ENCODE results near the gene CCDC33. TPM values are rescaled to one million over a fixed set of nuclear protein-coding genes. Genes with fewer than 3 reads are reported as not detected.

The CCDC33 gene
- total and polyA plus RNA-seq, 10 of the 15 experiments (the other 5 are each of a cell fraction or from before 2014, with no cell fraction given) = 0.57 to 5.8 (median 4.3) TPM

DNA sequence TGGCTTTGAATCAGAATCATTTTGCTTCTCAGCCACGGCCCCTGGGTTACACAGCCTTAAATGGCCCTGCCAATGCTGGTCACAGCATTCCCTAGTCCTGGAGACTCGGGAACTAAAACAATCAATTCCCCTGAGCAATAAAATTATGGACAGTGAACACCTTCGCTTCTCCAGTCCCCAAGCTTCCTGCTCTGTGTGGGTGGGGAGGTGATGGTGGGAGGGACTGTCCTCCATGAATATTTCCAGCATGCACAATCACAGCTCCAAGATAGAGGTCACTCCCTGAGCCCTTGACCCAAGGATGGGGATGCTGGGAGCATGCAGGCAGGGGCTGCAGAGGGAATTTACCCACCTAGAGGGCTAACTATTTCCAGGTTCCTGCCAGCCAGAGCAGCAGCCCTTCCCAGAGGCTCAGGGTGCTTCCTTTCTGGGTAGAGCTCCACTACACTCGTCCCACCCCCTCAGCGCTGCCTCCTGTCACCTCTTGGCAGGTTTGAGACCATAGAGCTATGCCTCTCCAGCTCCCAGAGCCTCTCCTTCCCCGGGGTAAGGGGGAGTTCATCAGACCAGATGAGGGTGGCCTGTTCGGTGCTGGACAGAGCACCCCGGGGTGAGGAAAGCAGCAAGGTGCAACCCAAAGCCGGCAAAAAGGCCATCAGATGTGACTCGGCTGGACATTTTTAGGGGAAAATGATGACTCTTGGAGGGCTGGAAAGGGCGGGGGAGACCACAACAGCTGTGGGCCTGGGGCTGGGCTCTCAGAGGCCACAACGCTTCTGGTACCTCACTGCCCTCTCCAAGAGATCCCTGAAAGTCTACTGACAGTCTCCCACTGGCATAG lies 14.5 kb upstream of the CCDC33 start:
- H3K4me3 ChIP-seq = no peak overlapping the region
- BruUV-seq (replicated peaks) = no TSS peak
- H4K20me1 ChIP-seq (ENCODE audit: control insufficient read depth, insufficient read depth) = no peaks in the 10 kb centered on the region
- DNase-seq (ENCODE audit: low read depth, low spot score) (no peak), FAIRE-seq (no peak), ATAC-seq (no peak; the same call in 2 of the 3 replicates)
- H3K4me1 ChIP-seq (ENCODE audit: control insufficient read depth, insufficient read depth, low read length) = no peaks in the 10 kb centered on the region
- in situ Hi-C loops (cut with MboI) = no loop called here
- ChIA-PET CTCF (no interaction called here), RAD21 (ENCODE audit: unreplicated experiment) (no interaction called here), SMC1A (ENCODE audit: uncharacterized antibody, unreplicated experiment) (no interaction called here), POLR2A (no interaction called here)
- H3K27me3 ChIP-seq (replicated peaks in 1 of 2; ENCODE audit: control insufficient read depth in 2 of 2, insufficient read depth in 2 of 2, low read length in 1 of 2) = peaks cover 0 to 11% of the 10 kb centered on the region in 2 experiments; a peak in 2 of 4 replicates
- no peak overlapping the region for H3K4me2 ChIP-seq (ENCODE audit: control insufficient read depth, insufficient read depth)
- WGBS (ENCODE audit: insufficient coverage, insufficient replicate concordance, low lambda C conversion rate, missing lambda C conversion rate) = 11% methylated on average over 12 of the region's 12 CpGs
- intact Hi-C loops (cut with micrococcal nuclease; ENCODE audit: unreplicated experiment) = no loop called here
- no peaks in the 10 kb centered on the region for H3K9me3 ChIP-seq (replicated peaks; ENCODE audit: control insufficient read depth, insufficient read depth, low read length)
- H3K36me3 ChIP-seq (ENCODE audit: control insufficient read depth in 2 of 2, insufficient read depth in 2 of 2, low read length in 1 of 2) = no peaks in the 10 kb centered on the region
- TF ChIP-seq CBX3 (IDR thresholded peaks at IDR 0.05; ENCODE audit: borderline replicate concordance, low read depth) (no peak), ESRRA (IDR thresholded peaks at IDR 0.05; ENCODE audit: low read length) (no peak), NFYB (IDR thresholded peaks at IDR 0.05; ENCODE audit: insufficient read depth, low read depth, low read length) (no peak), MEF2B (IDR thresholded peaks at IDR 0.05; ENCODE audit: partially characterized antibody, poor library complexity, severe bottlenecking) (no peak), ZSCAN29 (IDR thresholded peaks at IDR 0.05) (no peak), SMC3 (IDR thresholded peaks at IDR 0.05; ENCODE audit: borderline replicate concordance, low read length) (no peak), TCF3 (IDR thresholded peaks at IDR 0.05; ENCODE audit: borderline replicate concordance, insufficient read depth, low read depth, low read length) (no peak), POLR2AphosphoS2 (IDR thresholded peaks at IDR 0.05; ENCODE audit: low read depth, low read length) (no peak), ZNF217 (IDR thresholded peaks at IDR 0.05) (no peak)
- TF ChIP-seq, protein P1, sequence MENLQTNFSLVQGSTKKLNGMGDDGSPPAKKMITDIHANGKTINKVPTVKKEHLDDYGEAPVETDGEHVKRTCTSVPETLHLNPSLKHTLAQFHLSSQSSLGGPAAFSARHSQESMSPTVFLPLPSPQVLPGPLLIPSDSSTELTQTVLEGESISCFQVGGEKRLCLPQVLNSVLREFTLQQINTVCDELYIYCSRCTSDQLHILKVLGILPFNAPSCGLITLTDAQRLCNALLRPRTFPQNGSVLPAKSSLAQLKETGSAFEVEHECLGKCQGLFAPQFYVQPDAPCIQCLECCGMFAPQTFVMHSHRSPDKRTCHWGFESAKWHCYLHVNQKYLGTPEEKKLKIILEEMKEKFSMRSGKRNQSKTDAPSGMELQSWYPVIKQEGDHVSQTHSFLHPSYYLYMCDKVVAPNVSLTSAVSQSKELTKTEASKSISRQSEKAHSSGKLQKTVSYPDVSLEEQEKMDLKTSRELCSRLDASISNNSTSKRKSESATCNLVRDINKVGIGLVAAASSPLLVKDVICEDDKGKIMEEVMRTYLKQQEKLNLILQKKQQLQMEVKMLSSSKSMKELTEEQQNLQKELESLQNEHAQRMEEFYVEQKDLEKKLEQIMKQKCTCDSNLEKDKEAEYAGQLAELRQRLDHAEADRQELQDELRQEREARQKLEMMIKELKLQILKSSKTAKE (IDR thresholded peaks at IDR 0.05; ENCODE audit: low read depth, poor library complexity, severe bottlenecking) = no peak
- TF ChIP-seq, protein P2, sequence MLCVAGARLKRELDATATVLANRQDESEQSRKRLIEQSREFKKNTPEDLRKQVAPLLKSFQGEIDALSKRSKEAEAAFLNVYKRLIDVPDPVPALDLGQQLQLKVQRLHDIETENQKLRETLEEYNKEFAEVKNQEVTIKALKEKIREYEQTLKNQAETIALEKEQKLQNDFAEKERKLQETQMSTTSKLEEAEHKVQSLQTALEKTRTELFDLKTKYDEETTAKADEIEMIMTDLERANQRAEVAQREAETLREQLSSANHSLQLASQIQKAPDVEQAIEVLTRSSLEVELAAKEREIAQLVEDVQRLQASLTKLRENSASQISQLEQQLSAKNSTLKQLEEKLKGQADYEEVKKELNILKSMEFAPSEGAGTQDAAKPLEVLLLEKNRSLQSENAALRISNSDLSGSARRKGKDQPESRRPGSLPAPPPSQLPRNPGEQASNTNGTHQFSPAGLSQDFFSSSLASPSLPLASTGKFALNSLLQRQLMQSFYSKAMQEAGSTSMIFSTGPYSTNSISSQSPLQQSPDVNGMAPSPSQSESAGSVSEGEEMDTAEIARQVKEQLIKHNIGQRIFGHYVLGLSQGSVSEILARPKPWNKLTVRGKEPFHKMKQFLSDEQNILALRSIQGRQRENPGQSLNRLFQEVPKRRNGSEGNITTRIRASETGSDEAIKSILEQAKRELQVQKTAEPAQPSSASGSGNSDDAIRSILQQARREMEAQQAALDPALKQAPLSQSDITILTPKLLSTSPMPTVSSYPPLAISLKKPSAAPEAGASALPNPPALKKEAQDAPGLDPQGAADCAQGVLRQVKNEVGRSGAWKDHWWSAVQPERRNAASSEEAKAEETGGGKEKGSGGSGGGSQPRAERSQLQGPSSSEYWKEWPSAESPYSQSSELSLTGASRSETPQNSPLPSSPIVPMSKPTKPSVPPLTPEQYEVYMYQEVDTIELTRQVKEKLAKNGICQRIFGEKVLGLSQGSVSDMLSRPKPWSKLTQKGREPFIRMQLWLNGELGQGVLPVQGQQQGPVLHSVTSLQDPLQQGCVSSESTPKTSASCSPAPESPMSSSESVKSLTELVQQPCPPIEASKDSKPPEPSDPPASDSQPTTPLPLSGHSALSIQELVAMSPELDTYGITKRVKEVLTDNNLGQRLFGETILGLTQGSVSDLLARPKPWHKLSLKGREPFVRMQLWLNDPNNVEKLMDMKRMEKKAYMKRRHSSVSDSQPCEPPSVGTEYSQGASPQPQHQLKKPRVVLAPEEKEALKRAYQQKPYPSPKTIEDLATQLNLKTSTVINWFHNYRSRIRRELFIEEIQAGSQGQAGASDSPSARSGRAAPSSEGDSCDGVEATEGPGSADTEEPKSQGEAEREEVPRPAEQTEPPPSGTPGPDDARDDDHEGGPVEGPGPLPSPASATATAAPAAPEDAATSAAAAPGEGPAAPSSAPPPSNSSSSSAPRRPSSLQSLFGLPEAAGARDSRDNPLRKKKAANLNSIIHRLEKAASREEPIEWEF (IDR thresholded peaks at IDR 0.05; ENCODE audit: insufficient replicate concordance, low read depth, low read length) = no peak
- no peak overlapping the region for H3K27ac ChIP-seq (ENCODE audit: control insufficient read depth, insufficient read depth)
- H2AFZ ChIP-seq (ENCODE audit: control insufficient read depth, low read depth, low read length) = no peak overlapping the region
- no peak overlapping the region for H3K9ac ChIP-seq (ENCODE audit: control insufficient read depth, insufficient read depth, low read length)
- no peaks in the 10 kb centered on the region for H3K79me2 ChIP-seq (ENCODE audit: control insufficient read depth, insufficient read depth, low read length)

Measured in GM12878 (cell line).